Activated CD4-positive, CD25-positive, alpha-beta regulatory T cell (primary cell): ENCODE results near the gene HK1.

Experiments used
- DNase-seq, 4 experiments: peaks; one replicate each; lab custom pipeline; 2025; lab: John Stamatoyannopoulos, UW

HK1 gene

DNA sequence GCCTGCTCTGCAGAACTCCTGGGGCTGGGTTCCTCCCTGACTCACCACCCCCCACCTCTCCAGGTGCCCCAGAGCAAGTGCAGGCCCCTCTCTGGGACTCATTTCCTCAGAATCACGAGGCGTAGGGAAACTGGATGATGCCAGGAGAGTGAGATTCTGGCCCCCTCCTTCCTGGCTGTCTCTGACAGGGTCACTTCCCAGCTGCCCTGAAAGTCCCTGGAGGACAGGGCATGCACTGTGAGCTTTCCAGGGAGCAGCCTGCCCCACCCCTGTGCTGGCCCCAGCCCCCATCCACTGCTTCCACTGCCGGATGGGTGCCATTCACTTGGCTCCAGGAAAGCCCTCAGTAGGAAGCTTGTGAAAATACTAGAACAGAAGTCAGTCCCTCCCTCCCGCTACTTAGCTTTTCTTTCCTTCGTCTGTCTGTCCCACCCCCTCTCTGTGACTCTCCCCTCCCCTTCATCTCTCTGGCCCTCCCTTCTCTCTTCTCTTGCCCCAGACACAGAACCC is 128.1 kb downstream of the HK1 start:
- no peak for DNase-seq

DNA sequence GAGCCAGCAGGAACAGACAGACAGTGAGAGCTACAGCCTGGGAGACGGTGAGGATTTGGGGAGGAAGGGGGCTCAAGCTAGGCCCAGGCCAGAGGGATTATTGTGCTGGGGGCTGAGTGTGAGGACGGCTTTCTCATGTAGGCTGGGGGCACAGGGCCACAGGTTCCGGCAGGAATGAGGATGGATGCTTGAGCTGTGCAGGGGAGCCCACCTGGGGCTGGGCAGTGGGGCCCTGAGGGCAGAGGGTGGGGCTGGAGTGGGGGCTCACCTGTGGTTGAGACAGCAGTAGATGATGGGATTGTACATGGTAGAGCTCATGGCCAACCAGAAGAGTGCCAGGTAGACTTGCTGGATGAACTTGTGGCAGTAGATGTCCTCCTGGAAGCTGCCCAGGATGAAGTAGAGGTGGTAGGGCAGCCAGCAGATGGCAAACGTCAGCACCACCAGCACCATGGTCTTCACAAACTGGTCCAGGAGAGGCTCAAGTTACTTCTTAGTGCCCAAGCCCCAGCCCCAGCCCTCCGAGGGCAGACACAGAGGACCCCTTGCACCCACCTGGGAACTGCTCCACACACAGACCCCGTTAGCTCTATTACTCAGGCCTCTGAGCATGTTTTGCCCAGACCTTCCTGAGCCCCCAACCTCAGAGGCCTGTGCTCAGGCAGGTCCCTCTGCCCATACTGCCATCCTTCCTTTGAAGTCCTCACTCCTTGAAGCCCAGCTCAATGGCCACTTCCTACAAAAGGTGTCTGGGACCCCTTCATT is 128.7 kb downstream of the HK1 start:
- no peak for DNase-seq

DNA sequence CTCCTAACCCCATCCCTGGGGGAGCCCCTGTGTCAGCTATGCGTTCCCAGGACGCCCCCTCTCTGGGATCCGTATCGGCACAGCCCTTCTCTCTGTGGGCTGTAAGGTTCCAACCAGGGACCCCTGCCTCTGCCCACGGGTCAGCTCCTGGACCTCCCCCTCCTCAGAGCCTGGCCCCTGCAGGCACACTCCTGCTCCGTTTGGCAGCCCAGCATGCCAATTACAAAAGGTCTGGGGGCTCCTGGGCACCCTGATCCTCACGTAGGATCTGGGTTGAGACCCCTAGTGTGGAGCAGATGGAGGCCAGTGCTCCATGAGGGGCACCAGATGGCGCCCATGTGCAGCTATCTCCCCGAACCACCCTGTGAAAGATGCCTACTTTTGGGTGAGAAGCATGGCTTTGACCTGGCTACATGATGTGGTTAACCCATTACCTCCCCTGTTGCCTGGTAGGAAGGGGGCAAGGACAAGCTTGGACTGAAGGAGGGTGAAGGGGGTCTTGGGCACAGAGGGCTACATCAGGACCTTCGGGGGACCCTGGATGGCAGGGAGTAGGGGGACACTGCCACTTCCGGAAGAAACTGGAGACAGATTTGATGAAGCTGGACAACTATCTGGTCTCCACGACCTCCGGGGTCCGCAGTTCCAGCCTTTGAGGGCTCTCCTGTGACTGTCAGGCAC is 129.5 kb downstream of the HK1 start:
- DNase-seq: no peak

DNA sequence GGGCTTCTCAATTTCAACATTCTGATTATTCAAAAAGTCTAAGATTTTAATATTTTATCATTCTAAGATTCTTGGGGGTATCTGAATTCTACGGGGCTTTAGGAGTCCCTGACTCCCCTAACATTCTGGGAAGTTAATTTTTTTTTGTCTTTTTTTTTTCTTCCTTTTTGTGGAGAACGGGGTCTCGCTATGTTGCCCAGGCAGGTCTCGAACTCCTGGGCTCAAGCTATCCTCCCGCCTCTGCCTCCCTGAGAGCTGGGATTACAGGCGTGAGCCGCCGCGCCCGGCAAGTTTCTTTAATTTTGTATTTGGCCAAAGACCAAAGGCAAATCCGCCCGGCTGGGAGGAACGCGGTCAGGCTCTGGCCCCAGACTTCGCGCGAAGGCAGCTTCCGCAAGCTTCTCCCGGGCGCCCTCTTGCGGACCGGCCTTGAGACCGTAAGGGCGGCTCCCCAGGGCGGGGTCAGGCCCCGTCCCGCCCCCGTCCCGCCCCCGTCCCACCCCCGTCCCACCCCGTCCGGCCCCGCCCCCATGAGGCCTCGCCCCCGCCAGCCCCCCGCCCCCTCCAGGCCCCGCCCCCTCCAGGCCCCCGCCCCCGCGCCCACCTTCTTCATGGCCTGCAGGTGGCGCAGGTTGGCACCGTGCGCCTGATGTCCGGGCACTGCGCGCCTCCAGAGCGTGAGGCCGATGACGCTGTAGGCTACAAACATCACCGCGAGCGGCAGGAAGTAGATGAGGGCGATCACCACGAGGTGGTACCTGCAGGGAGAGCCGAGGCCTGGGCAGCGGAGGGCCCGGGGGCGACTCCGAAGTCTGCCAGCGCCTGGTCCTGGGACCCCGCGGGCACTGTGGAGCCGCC is 130.3 kb downstream of the HK1 start:
- DNase-seq: peak; percentile 91 to 96 (median 94)

DNA sequence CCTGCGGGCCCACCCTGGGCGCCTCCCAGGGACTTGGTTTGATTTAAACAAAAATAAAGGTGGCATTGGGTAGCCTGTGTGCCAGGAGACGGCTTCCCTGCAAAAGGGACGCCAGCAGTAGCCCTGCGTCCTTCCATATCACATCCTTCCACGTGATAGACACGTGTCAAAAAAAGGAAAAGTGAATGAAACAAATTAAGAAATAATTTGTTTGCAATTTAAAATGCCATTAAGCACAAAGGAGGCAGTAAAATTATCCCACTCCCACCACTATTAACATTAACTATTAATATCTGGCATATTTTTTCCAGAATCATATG is 130.8 kb downstream of the HK1 start:
- no peak for DNase-seq

DNA sequence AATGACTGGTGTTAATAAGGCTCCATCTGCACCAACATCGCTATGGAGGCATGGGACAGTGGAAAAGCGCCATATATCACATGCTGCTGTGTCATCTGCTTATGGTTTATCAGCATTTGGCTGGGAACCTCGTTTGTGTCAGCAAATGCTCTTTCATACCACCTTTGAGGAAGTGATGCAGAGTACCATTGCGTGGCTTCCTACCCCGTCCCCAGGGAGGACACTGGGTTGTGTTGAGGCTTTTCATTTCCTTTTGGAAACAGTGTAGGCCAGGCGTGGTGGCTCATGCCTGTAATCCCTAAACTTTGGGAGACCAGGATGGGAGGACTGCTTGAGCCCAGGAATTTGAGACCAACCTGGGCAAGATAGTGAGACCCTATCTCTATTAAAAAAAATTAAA is 131.7 kb downstream of the HK1 start:
- DNase-seq: no peak

DNA sequence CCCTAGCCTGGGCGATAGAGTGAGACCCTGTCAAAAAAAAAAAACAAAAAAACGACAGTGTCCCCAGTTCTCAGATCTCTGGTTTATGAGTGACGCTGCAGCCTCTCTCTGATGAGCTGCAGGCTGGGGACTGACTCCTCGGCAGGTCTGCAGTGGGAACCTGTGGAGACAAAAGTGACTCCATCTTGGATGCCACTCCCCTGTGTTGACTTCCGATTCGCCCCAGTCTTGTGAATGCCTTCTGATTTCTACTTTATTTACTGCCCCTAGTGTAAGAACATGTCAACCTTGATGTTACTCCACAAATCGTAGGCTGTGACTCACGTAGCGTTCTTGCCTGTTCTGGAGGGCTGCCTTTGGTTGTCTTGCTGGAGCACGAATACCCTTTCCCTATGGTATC is 132.2 kb downstream of the HK1 start:
- DNase-seq: no peak

DNA sequence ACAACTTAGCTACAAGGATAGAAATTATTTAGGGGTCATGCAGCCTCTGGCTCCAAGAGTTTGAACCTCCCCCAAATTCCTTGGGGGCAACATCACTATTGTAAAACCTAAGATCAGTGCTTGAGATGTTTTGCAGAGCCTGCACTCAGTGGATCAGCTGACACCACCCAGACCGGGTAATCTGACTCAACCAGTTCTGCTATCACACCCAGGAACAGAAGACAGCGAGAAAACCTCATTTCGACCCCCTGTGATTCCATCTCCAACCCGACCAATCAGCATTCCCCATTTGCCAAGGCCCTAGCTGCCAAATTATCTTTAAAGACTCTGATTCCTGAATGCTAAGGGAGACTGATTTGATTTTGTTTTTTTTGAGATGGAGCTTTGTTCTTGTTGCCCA is 133.2 kb downstream of the HK1 start:
- DNase-seq: no peak

DNA sequence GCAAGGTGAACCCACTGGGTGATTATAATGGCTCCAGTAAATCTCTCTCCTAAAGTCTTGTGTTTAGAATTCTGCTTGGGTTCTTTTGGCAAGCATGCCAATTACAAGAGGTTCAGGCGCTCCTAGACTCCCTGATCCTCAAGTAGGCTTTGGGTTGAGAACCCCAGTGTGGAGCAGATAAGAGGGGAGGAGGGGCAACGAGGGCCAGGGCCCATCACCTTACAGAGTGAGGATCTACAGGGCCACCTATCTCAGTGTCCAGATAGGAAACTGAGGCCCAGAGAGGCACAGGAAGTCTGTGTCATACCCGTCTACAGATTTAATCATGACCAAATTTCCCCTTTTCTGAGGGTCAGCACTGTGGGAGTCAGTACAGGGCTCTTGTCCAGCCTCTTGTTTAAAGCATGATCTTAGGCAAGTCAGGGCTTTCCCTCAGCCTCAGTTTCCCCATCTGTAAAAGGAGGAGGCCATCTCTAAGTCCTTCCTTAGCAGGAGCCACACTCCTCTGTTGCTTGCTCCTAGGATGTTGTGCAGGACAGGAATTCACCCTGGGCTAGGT is 134.0 kb downstream of the HK1 start:
- no peak for DNase-seq

DNA sequence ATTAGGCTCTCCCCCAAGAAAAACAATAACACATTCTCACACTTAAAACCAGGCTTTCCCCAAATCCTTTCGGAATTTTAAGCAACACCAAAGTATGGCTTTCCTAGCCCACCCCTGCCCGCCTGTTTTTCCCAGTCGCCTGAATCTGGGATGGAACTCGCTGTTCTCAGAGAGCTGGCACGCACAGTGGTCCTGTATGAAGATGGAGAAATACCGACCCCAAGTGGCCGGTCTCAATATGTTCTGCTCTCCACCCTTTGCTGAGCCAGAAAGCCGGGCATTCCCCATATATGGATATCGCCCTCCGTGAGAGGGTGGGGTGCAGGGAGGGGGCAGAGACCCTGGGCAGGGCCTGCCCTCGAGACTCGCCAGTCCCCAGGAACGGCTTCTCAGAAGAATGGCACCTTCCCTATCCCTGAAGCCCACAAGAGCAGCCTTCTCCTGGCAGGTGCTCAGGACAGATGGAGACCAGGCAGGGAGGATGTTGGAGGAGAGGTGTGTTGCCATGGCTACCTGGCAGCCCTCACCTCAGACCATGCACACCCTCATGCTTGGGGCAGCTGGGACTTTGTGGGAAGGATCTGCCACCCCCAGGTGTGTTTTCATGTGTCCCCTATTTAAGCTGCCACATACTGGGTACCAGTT is 135.0 kb downstream of the HK1 start:
- no peak for DNase-seq

DNA sequence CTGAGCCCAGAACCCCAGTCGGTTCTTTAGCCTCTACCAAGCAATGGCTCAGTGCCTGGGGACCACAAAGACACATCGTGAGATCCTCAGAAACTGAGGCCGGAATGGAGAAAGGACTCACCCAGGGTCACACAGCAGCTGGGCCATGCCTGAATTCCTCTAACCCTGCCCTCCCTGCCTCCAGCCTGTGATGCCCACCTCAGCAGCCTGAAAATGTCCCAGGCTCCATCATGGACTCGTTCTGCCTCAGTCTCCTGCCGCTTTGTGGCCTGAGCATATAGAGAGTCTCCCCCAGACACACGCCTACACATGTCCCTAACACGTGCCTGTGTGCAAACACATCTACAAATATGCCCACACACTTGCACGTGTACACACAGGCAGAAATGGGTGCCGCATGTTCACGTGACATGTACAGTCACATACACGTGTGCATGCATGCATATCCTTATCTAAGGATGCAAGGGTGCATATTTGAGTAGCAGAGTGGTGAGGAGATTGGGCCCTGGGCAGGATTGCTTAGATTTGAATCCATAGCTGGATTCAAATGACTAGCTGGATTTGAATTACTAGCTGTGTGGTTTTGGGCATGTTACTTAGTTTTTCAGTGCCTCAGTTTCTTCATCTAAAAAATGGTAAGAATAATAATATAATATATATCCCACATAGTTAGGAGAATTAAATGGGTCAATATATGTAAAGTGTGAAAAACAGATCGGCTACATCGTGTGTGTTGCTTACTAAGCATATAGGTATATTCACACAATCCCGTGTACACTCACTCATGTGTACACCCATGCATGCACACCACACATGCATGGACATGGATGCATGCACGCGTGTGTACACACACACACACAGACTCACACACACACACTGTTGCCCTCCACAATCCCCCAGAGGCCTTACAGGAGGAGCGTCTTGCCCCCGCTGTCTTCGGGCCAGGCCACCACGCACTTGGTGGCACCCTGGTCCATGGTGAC is 136.0 kb downstream of the HK1 start:
- DNase-seq: no peak

DNA sequence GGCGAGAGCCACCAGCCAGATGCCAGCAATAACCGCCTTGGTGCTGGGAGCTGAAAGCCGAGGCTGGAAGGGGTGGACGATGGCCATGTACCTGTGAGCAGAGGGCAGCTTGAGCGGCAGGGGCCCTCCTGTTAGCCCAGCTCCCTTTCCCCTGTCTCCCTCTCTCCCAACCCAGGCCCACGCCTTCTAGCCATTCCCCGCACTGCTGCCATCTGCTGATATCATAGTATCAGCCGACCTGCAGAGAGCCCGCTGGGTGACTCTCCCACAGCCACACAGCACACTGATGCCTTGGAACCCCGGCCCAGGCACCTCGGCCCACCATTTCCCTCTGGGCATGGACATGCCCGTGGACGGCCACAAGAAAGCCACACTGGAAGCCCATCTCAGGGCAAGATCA is 136.8 kb downstream of the HK1 start:
- DNase-seq: no peak

DNA sequence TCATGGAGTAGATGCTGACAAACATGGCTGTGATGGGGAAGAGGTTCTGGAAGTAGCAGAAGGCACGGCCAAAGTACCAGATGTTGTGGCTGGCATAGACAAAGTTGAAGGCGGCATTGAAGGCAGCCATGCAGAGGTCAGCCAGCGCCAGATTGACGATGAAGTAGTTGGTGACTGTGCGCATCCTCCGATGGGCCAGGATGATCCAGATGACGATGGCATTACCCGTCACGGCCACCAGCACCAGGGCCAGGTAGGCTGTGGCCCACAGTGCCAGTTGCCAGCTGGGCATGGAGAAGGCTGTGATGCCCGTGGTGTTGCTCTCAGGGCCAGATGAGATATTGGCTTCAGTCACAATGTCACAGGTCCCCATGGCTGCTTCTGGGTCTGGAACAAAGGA is 137.7 kb downstream of the HK1 start:
- DNase-seq: no peak

DNA sequence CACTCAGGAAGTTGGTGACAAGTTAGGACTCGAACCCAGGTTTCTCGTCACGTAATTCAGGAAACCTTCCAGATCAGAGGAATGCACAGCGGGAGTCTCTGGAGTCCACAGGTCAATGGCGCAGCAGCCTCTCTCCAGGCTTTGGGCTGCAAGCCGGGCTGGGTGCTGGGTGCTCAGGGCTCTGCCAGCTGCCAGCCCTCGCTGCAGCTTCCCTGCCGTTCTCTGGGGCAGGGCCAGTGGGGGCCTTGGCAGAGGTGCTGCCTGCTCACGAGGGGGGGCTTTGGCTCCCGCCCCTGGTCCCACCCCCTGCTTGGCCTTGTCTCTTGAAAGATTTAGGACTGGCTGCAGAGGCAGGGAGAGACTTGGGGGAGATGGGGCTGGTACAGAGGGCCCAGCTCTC is 138.4 kb downstream of the HK1 start, which contains the start of gene TACR2:
TACR2 (minus strand) TSS at position 224 of the 400 bp plus-strand sequence. CDS start 595 bp downstream, outside the sequence.
- no peak for DNase-seq

DNA sequence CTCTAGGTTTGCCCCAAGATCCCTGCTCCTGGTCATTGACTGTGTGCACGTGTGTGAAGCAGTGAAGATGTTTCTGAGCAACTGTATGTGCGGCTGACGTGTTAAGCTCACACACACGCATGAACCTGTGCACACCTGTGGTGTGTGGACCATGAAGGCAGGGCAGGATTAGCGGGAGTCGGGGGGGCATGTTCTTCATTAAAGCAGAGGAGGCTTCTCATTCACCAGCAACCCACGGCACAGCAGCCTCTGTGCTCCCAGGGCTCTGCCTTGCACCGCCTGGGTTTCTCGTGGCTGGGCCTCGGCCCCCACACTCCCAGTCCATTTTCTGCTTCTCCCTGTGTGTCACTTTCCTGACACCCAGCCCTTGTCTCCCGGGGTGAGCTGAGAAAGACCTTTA is 139.2 kb downstream of the HK1 start:
- no peak for DNase-seq

DNA sequence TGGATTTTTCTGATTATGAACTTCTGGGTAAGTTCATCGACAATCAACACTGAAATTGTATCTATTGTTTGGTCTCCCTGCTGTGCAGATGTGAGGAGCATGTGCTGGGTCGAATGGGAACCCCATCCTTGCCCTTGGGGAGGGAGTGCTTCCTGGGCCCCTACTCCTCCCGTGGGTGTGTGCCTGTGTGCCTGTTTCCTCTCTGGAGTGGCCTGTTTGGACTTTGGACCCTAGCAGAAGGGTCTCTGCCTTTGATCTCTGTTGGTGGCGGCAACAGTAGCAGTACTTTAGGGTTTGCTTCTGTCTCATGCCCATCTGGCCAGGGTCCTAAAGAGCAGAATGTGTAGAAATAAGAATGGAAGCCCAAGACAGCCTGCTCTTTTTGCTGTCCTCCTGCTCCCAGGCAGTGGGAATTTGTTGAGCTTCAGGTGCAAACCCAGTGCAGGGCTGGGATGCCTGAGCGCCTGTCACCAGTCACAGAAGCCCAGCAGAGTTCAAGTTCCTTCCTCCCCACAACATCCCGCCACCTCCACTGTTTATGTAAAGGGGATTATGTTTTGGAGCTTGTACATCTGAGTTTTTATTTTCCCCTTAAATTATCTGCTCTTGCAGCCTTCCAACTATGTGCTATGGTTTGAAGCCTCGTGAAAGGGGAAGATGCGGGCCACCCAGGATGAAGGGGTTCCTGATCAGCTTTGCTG is 139.9 kb downstream of the HK1 start:
- no peak for DNase-seq

DNA sequence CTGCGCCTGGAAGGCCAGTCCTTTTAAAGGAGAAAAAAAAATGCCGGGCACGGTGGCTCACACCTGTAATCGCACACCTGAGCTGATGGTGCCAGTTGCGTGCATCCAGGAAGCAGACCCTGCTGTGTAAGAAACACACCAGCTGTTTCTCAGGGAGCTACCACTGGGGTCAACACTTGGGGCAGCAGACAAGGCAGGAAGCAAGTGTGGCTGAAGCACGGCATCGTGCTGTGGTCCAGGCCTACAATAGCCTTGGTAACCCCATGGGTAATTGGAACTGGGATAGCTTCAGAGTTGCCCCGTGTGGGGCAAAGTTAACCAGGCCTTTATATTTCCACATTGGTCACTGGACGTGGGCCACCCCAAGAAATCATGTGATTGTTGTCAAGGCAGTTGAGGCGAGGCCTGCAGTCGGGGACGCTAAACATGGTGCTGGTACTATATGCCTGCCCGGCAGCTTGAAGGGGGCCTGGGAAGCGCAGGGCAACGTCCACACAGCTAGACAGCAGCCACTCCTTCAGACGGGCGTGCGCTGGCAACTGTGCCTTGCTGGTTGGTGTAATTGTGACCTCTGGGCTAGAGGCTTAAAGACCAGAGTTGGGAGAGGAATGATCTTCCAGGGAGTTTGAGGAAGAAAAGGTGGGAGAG is 140.9 kb downstream of the HK1 start:
- DNase-seq: no peak

DNA sequence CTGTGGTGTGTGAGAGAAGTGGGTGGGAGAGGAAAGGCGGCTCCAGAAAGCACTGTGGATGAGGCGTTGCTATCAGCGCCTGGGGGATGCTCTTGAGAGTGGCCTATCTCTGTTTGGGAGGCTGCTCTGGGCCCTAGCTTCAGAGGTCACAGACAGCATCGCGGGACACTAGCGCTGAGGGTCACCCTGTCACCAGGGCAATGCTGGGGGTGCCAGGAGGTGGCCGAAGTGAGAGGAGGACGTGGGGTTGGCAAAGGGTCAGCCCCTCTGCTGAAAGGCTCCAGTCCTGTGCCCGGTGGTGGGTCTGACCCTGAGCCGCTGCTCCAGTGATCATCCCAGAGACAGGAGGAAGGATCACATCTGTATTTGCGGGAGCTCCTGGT is 141.4 kb downstream of the HK1 start:
- no peak for DNase-seq

DNA sequence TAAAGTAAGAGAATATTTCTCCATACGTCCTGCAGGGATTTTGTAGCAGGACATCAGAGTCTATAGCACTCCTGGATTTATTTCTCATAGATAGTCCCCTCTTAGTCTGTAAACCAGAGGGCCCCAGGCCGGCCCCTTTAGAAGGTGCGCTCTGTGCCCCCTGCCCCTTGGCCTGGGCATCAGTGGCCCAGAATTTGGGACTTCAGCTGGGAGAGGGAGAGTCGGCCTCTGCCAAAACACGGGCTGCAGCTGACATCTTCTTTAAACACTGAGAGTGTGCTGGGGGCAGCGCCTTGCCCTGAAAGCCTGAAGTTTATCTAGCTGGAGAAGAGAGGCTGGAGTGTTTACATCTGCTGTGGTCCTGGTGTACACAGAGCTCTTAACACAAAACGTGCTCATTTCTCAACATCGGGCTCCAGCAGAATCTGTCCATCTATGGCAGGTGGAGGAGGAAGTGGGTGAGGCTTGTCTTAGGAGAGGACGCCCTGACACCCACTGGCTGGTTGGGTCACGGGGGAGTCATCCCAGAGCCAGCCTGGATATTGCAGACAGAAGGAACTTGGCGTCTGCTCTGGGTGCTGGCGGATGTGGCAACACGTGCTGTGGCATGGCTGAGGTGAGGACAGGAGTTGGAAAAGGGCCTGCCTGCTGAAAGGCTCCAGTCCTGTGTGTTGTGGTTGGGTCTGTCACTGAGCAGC is 143.5 kb downstream of the HK1 start:
- DNase-seq: no peak
